Measurements from ENCODE around the gene CKAP2L.

Gene CKAP2L

GRCh38 chr2:112764071-112765044, at the start of gene CKAP2L:
Gene CKAP2L, minus strand, starts transcription at chr2:112764609. Its CDS starts 11 bp downstream, at chr2:112764598.
- peak; percentile 99 for DNase-seq

GRCh38 chr2:112813280-112813966, 49.0 kb upstream of the CKAP2L start:
- DNase-seq, result no peak

GRCh38 chr2:112812318-112813267, 48.2 kb upstream of the CKAP2L start:
- DNase-seq, result no peak

GRCh38 chr2:112811841-112812306, 47.5 kb upstream of the CKAP2L start:
- no peak for DNase-seq

GRCh38 chr2:112811276-112811831, 46.9 kb upstream of the CKAP2L start:
- no peak for DNase-seq

- no peak for DNase-seq
Observed at GRCh38 chr2:112809112-112809511, 44.7 kb upstream of the CKAP2L start.

GRCh38 chr2:112807233-112807807, 42.9 kb upstream of the CKAP2L start:
- DNase-seq, result no peak

GRCh38 chr2:112805542-112805941, 41.1 kb upstream of the CKAP2L start:
- no peak for DNase-seq

- no peak for DNase-seq
Observed at GRCh38 chr2:112803691-112804521, 39.5 kb upstream of the CKAP2L start.

- DNase-seq, result no peak
Observed at GRCh38 chr2:112800881-112801583, 36.6 kb upstream of the CKAP2L start.

GRCh38 chr2:112798979-112799975, 34.9 kb upstream of the CKAP2L start:
- DNase-seq, result no peak

- DNase-seq, result no peak
Observed at GRCh38 chr2:112796486-112796885, 32.1 kb upstream of the CKAP2L start.

GRCh38 chr2:112795774-112796173, 31.4 kb upstream of the CKAP2L start:
- DNase-seq, result no peak

- no peak for DNase-seq
Observed at GRCh38 chr2:112794841-112795240, 30.4 kb upstream of the CKAP2L start.

GRCh38 chr2:112794131-112794733, 29.8 kb upstream of the CKAP2L start:
- no peak for DNase-seq

GRCh38 chr2:112793449-112793978, 29.1 kb upstream of the CKAP2L start:
- DNase-seq, result no peak

- no peak for DNase-seq
Observed at GRCh38 chr2:112792419-112792818, 28.0 kb upstream of the CKAP2L start.

GRCh38 chr2:112791693-112792230, 27.4 kb upstream of the CKAP2L start:
- DNase-seq, result no peak

All from eye (tissue), 1 donor.